A673 (cell line): ENCODE measurements around the gene PRSS56. TPM values are rescaled to one million over a fixed set of nuclear protein-coding genes. Genes with fewer than 3 reads are reported as not detected.

Source experiments
- BruUV-seq: library from RNA; stranded (reverse); fragments of 400-500 nt; replicated peaks from 2 replicates; lab custom pipeline; 2021; lab: Mats Ljungman, UMichigan
- CTCF ChIA-PET: fragments of 300-600 bp; sonication (Branson Sonifier 250); formaldehyde crosslinking; loops from one replicate; lab custom pipeline; 2022; ENCODE audit warnings: antibody characterized with exemption; lab: Charles Lee
- POLR2A ChIA-PET: fragments of 300-600 bp; sonication (Branson Sonifier 250); formaldehyde crosslinking; loops from one replicate; lab custom pipeline; 2022; ENCODE audit warnings: antibody characterized with exemption; ENCODE audit not compliant: low non-redundant PET; lab: Charles Lee
- DNase-seq: peaks from one replicate; pipeline ENCODE4 v3.0.0-alpha.2; 2015; ENCODE audit warnings: low spot score
- H3K27ac ChIP-seq: fragments of 200-600 bp; sonication (generic); 2 replicates; pipeline ENCODE4 v1.5.1; 2016; ENCODE audit warnings: mixed run types, low read depth, mild to moderate bottlenecking, mixed read lengths, antibody characterized with exemption, low read length; ENCODE audit not compliant: poor library complexity, severe bottlenecking
- H3K27me3 ChIP-seq: fragments of 200-600 bp; sonication (generic); replicated peaks from 2 replicates; pipeline ENCODE4 v1.6.1; 2017; ENCODE audit warnings: mixed run types, low read depth, mild to moderate bottlenecking, mixed read lengths, antibody characterized with exemption, low read length; ENCODE audit not compliant: insufficient read depth, poor library complexity
- H3K36me3 ChIP-seq: fragments of 200-600 bp; sonication (generic); 2 replicates; pipeline ENCODE4 v1.6.1; 2016; ENCODE audit warnings: mixed run types, mild to moderate bottlenecking, mixed read lengths, antibody characterized with exemption, low read length; ENCODE audit not compliant: insufficient read depth, poor library complexity, severe bottlenecking
- H3K4me1 ChIP-seq: fragments of 200-600 bp; sonication (generic); 2 replicates; pipeline ENCODE4 v1.6.1; 2017; ENCODE audit warnings: mixed run types, mild to moderate bottlenecking, mixed read lengths, antibody characterized with exemption, low read length; ENCODE audit not compliant: insufficient read depth, poor library complexity, severe bottlenecking
- H3K4me3 ChIP-seq: fragments of 200-600 bp; sonication (generic); 2 replicates; pipeline ENCODE4 v1.5.1; 2016; ENCODE audit warnings: low read depth, mixed run types, mild to moderate bottlenecking, mixed read lengths, low read length; ENCODE audit not compliant: poor library complexity, severe bottlenecking
- H3K9me3 ChIP-seq: fragments of 200-600 bp; sonication (generic); 2 replicates; pipeline ENCODE4 v1.6.1; 2016; ENCODE audit warnings: mixed run types, low read depth, mild to moderate bottlenecking, mixed read lengths, antibody characterized with exemption, low read length; ENCODE audit not compliant: poor library complexity, severe bottlenecking
- EZH2 ChIP-seq: fragments of 200-600 bp; sonication (generic); IDR thresholded peaks from 2 replicates; pipeline ENCODE4 v1.6.1; 2017; ENCODE audit warnings: borderline replicate concordance, low read depth, mild to moderate bottlenecking, mixed read lengths, antibody characterized with exemption, low read length; ENCODE audit not compliant: poor library complexity, severe bottlenecking
- intact Hi-C: fragments of 100-400 bp; cut with micrococcal nuclease; formaldehyde crosslinking; loops from one replicate; pipeline ENCODE4 v1.10.0; 2022; ENCODE audit not compliant: unreplicated experiment
- total RNA-seq: library from RNA; stranded (reverse); gene quantifications from 2 replicates; pipeline ENCODE4 v1.2.3, GENCODE V29; 2021
- TF ChIP-seq, protein P1 (sequence below): fragments of 300-800, 200-600 bp; sonication (generic); conservative IDR thresholded peaks from 2 replicates; pipeline ENCODE4 v1.5.1; 2017; ENCODE audit warnings: low read depth, mild to moderate bottlenecking, antibody characterized with exemption, low read length, moderate library complexity, mixed read lengths

Gene PRSS56
- total RNA-seq, 1 experiment from 2014 or later = not detected

GRCh38 chr2:232485757-232486557, 34.2 kb upstream of the PRSS56 start:
- ChIA-PET POLR2A (no interaction called here), CTCF (no interaction called here)
- BruUV-seq = no TSS peak
- Histone ChIP-seq H3K27me3 (peaks cover 50% of the 10 kb centered on the region), H3K27ac (no peak overlapping the region), H3K4me1 (no peaks in the 10 kb centered on the region), H3K36me3 (no peaks in the 10 kb centered on the region), H3K4me3 (no peak overlapping the region), H3K9me3 (no peaks in the 10 kb centered on the region)
- intact Hi-C loops = no loop called here
- DNase-seq = no peak
- TF ChIP-seq, protein P1, sequence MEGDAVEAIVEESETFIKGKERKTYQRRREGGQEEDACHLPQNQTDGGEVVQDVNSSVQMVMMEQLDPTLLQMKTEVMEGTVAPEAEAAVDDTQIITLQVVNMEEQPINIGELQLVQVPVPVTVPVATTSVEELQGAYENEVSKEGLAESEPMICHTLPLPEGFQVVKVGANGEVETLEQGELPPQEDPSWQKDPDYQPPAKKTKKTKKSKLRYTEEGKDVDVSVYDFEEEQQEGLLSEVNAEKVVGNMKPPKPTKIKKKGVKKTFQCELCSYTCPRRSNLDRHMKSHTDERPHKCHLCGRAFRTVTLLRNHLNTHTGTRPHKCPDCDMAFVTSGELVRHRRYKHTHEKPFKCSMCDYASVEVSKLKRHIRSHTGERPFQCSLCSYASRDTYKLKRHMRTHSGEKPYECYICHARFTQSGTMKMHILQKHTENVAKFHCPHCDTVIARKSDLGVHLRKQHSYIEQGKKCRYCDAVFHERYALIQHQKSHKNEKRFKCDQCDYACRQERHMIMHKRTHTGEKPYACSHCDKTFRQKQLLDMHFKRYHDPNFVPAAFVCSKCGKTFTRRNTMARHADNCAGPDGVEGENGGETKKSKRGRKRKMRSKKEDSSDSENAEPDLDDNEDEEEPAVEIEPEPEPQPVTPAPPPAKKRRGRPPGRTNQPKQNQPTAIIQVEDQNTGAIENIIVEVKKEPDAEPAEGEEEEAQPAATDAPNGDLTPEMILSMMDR = no peak
- TF ChIP-seq EZH2 = peak; percentile 91

DNA sequence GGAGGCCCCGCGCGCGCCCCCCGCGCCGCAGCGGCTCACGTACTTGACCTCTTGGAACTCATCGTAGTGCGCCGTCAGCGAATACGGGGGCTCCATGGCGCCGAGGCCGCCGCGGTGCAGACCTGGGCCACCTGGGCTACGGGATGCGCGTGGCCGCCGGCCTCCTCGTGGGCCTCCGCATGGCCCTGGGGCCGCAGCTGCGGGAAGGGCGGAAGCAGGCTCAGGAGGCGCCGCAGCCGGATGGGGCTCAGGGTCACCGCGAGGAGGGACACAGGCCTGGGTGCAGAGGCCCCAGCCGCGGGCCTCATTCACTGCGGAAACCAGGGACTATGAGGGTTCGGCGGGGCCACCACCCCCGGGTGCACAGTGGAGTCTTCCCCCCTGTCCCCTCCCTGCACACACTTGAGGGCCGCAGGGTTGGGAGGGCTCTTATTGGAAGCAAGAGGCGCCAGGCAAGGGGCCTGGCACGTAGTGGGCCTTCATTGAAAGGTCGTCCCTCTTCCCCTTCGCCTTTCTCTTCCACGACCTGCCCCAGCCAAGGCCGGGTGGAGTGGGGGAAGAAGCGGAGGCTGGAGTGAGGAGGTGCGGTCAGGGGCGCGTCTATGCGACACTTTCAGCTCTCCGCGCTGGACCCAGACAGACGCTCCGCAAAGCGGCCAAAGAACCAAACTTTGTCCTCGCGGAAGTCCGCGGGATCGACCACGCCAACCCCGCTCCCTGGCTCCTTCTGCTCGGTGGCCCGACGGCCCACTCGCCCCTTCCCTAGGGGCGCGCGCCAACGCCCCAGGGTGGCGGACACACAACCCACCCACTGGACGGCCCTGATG, 33.4 kb upstream of the PRSS56 start:
- H3K27ac ChIP-seq = no peak overlapping the region
- ChIA-PET CTCF (no interaction called here), POLR2A (no interaction called here)
- TF ChIP-seq, protein P1 = no peak
- peak; percentile 69 for TF ChIP-seq EZH2
- intact Hi-C loops = no loop called here
- H3K4me3 ChIP-seq = peak overlapping the region; percentile 40
- BruUV-seq = no TSS peak
- H3K4me1 ChIP-seq = no peaks in the 10 kb centered on the region
- DNase-seq = no peak
- peaks cover 50% of the 10 kb centered on the region for H3K27me3 ChIP-seq
- no peaks in the 10 kb centered on the region for H3K36me3 ChIP-seq
- no peaks in the 10 kb centered on the region for H3K9me3 ChIP-seq

GRCh38 chr2:232487385-232488096, 32.6 kb upstream of the PRSS56 start, which contains the start of gene ECEL1:
Gene ECEL1, minus strand, starts transcription at chr2:232487834. Its CDS starts 1,181 bp downstream, at chr2:232486653.
- no TSS peak for BruUV-seq
- H3K36me3 ChIP-seq = no peaks in the 10 kb centered on the region
- CTCF ChIA-PET = no interaction called here
- POLR2A ChIA-PET = no interaction called here
- intact Hi-C loops = no loop called here
- no peak within 1 kb of the TSS for H3K27ac ChIP-seq
- no peaks in the 10 kb centered on the region for H3K9me3 ChIP-seq
- peak within 1 kb of the TSS; percentile 40 for H3K4me3 ChIP-seq
- H3K4me1 ChIP-seq = no peaks in the 10 kb centered on the region
- peaks cover 50% of the 10 kb centered on the region for H3K27me3 ChIP-seq
- TF ChIP-seq EZH2 = peak; percentile 13
- TF ChIP-seq, protein P1 = no peak
- DNase-seq = no peak
